SK-N-SH treated with all-trans-retinoic acid at 6 μM for 48 hours (cell line): ENCODE measurements around the gene BPIFB1.

ENCODE experiments used
- ARNTL ChIP-seq: fragments of 450-650 bp; formaldehyde crosslinking; IDR thresholded peaks from 2 replicates; pipeline ENCODE4 v1.5.0; 2020; ENCODE audit warnings: low read depth, mild to moderate bottlenecking, moderate library complexity, borderline replicate concordance
- ESRRG ChIP-seq: fragments of 250-450 bp; sonication (Bioruptor Pico); IDR thresholded peaks from 2 replicates; pipeline ENCODE4 v1.6.1; 2021; ENCODE audit warnings: mild to moderate bottlenecking
- GLIS3 ChIP-seq: fragments of 250-450 bp; sonication (Bioruptor Pico); IDR thresholded peaks from 2 replicates; pipeline ENCODE4 v1.5.0; 2020; ENCODE audit warnings: mild to moderate bottlenecking, moderate library complexity
- OSR1 ChIP-seq: fragments of 250-450 bp; sonication (Bioruptor Pico); IDR thresholded peaks from 2 replicates; pipeline ENCODE4 v1.8.0; 2022; ENCODE audit warnings: moderate library complexity, mild to moderate bottlenecking, inconsistent platforms
- PATZ1 ChIP-seq: fragments of 250-450 bp; sonication (Bioruptor Pico); IDR thresholded peaks from 2 replicates; pipeline ENCODE4 v1.8.0; 2020; ENCODE audit warnings: mild to moderate bottlenecking, moderate library complexity, borderline replicate concordance
- POU6F1 ChIP-seq: fragments of 250-450 bp; sonication (Bioruptor Pico); IDR thresholded peaks from 2 replicates; pipeline ENCODE4 v1.8.0; 2021; ENCODE audit warnings: low read depth, mild to moderate bottlenecking, moderate library complexity, borderline replicate concordance
- RARB ChIP-seq: fragments of 250-450 bp; sonication (Bioruptor Pico); IDR thresholded peaks from 2 replicates; pipeline ENCODE4 v1.8.0; 2021; ENCODE audit warnings: mild to moderate bottlenecking, moderate library complexity
- SNAI2 ChIP-seq: fragments of 250-450 bp; sonication (Bioruptor Pico); IDR thresholded peaks from 2 replicates; pipeline ENCODE4 v1.5.0; 2020; ENCODE audit warnings: mild to moderate bottlenecking, moderate library complexity
- TSHZ2 ChIP-seq: fragments of 250-450 bp; sonication (Bioruptor Pico); IDR thresholded peaks from 2 replicates; pipeline ENCODE4 v1.5.0; 2020; ENCODE audit warnings: mild to moderate bottlenecking, moderate library complexity
- ZC3H10 ChIP-seq: fragments of 250-450 bp; sonication (Bioruptor Pico); IDR thresholded peaks from 2 replicates; pipeline ENCODE4 v1.5.1; 2021; ENCODE audit warnings: mild to moderate bottlenecking, moderate library complexity
- ZFP3 ChIP-seq: fragments of 250-450 bp; sonication (Bioruptor Pico); IDR thresholded peaks from 2 replicates; pipeline ENCODE4 v1.5.0; 2020; ENCODE audit warnings: mild to moderate bottlenecking, moderate library complexity
- ZFP30 ChIP-seq: fragments of 450-650 bp; formaldehyde crosslinking; IDR thresholded peaks from 2 replicates; pipeline ENCODE4 v1.5.0; 2022; ENCODE audit warnings: mild to moderate bottlenecking, moderate library complexity
- ZNF565 ChIP-seq: fragments of 450-650 bp; formaldehyde crosslinking; conservative IDR thresholded peaks from 2 replicates; pipeline ENCODE4 v1.5.0; 2020; ENCODE audit warnings: low read depth, mild to moderate bottlenecking, moderate library complexity
- ZNF8 ChIP-seq: fragments of 450-650 bp; formaldehyde crosslinking; IDR thresholded peaks from 2 replicates; pipeline ENCODE4 v1.5.0; 2020; ENCODE audit warnings: mild to moderate bottlenecking, moderate library complexity

GRCh38 chr20:33338467-33339258 lies 55.6 kb downstream of the BPIFB1 start:
- no peak for TF ChIP-seq ARNTL
- no peak for TF ChIP-seq ZFP30 (CRISPR knock-in tag)
- TF ChIP-seq ZFP3: no peak
- TF ChIP-seq SNAI2: no peak
- TF ChIP-seq RARB: no peak
- no peak for TF ChIP-seq OSR1 (CRISPR knock-in tag)
- TF ChIP-seq ESRRG (CRISPR knock-in tag): no peak
- no peak for TF ChIP-seq ZNF8 (CRISPR knock-in tag)
- no peak for TF ChIP-seq PATZ1 (CRISPR knock-in tag)
- TF ChIP-seq GLIS3: no peak
- no peak for TF ChIP-seq TSHZ2 (CRISPR knock-in tag)
- no peak for TF ChIP-seq ZNF565 (CRISPR knock-in tag)
- TF ChIP-seq ZC3H10: no peak
- no peak for TF ChIP-seq POU6F1
